Activated naive CD4-positive, alpha-beta T cell (primary cell): Measurements from ENCODE around the gene NOD1.
"Not testable (repeated sequence)": the region's sequence is repeated elsewhere in the genome, so short reads cannot be mapped to it uniquely, and the experiment has no call there.

Source experiments
- DNase-seq, 4 experiments: peaks; one replicate each; lab custom pipeline; 2025; lab: John Stamatoyannopoulos, UW

The NOD1 gene

GRCh38 chr7:30478349-30479201 lies at the start of gene NOD1:
Gene NOD1, minus strand, starts transcription at chr7:30478784. Its CDS starts 21,863 bp downstream, at chr7:30456921.
- peak; percentile 20 to 71 (median 35) for DNase-seq

- DNase-seq: not testable (repeated sequence)
Measured at GRCh38 chr7:30527297-30527696, 48.7 kb upstream of the NOD1 start.

- DNase-seq: no peak
Measured at GRCh38 chr7:30526163-30526562, 47.6 kb upstream of the NOD1 start.

GRCh38 chr7:30525429-30525828 lies 46.8 kb upstream of the NOD1 start:
- DNase-seq: no peak

- DNase-seq: no peak
Measured at GRCh38 chr7:30524545-30524944, 46.0 kb upstream of the NOD1 start.

GRCh38 chr7:30523466-30523865 lies 44.9 kb upstream of the NOD1 start:
- DNase-seq: no peak

GRCh38 chr7:30522159-30522558 lies 43.6 kb upstream of the NOD1 start:
- DNase-seq: no peak

- DNase-seq: no peak
Measured at GRCh38 chr7:30521532-30521931, 42.9 kb upstream of the NOD1 start.

GRCh38 chr7:30519122-30519521 lies 40.5 kb upstream of the NOD1 start:
- no peak for DNase-seq

GRCh38 chr7:30515761-30516160 lies 37.2 kb upstream of the NOD1 start:
- no peak for DNase-seq

GRCh38 chr7:30514776-30515175 lies 36.2 kb upstream of the NOD1 start:
- DNase-seq: no peak

- DNase-seq: no peak
Measured at GRCh38 chr7:30514177-30514576, 35.6 kb upstream of the NOD1 start.

GRCh38 chr7:30513762-30514161 lies 35.2 kb upstream of the NOD1 start:
- DNase-seq: no peak

GRCh38 chr7:30511973-30512662 lies 33.5 kb upstream of the NOD1 start:
- DNase-seq: no peak

GRCh38 chr7:30511494-30511893 lies 32.9 kb upstream of the NOD1 start:
- no peak for DNase-seq

GRCh38 chr7:30510124-30511075 lies 31.8 kb upstream of the NOD1 start:
- no peak for DNase-seq

- not testable (repeated sequence) for DNase-seq
Measured at GRCh38 chr7:30509171-30509857, 30.7 kb upstream of the NOD1 start.

- not testable (repeated sequence) for DNase-seq
Measured at GRCh38 chr7:30507346-30507900, 28.8 kb upstream of the NOD1 start.

GRCh38 chr7:30505174-30505697 lies 26.7 kb upstream of the NOD1 start:
- no peak for DNase-seq

GRCh38 chr7:30504301-30505173 lies 26.0 kb upstream of the NOD1 start, which contains the start of gene GGCT:
Gene GGCT, minus strand, starts transcription at chr7:30504829. Its CDS starts 120 bp downstream, at chr7:30504709.
- DNase-seq: peak; percentile 88 to 92 (median 90)
